ENCODE results near the gene PRND.

DNA sequence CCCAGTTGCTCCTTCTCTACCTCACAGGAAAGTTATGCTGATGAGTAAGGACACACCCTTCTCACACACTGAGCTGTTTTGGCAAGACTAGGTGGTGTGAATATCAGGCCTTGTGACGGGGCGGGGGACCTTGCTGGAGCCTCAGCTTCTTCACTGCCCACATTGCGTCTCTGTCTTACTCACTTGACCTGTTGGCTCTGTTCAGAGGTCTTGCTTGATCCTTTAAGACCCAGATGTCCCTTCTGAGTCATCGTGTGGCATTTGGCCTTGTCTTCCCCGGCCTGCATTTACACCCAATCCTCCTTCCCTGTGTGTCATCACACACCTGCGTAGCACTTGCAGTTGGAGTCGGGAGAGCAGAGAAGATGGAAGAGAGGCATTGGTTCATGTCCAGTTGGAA is 8.3 kb upstream of the PRND start:
- TF ChIP-seq EZH2 (IDR thresholded peaks at IDR 0.05; ENCODE audit: insufficient read depth, poor library complexity, severe bottlenecking): no peak
- TF ChIP-seq EZH2phosphoT487 (IDR thresholded peaks at IDR 0.05; ENCODE audit: insufficient read depth, low read depth): no peak
